Heart left ventricle (tissue), 16 donors: ENCODE results near the gene GAK. TPM values are rescaled to one million over a fixed set of nuclear protein-coding genes. Genes with fewer than 3 reads are reported as not detected.

ENCODE experiments used
- ATAC-seq, 4 donors: fragments of 200-7000 bp; cut with Tn5 transposase; one replicate each; pipeline ENCODE4 v1.9.1; 2020 to 2022; ENCODE audit warnings: moderate library complexity in 4 of 4, mild to moderate bottlenecking in 3 of 4, moderate number of reproducible peaks in 1 of 4
- DNase-seq, 5 donors: peaks; one replicate each; pipeline ENCODE4 v3.0.0-alpha.2; 2020
- H3K27ac ChIP-seq, 12 donors: fragments of 200-600 bp; sonication (generic) in 4 of 12; one replicate each; pipeline versions ENCODE4 v1.5.0 to v1.8.0; 2016 to 2022; ENCODE audit warnings: mild to moderate bottlenecking in 2 of 12
- H3K27me3 ChIP-seq, 9 donors: fragments of 200-600 bp; sonication (generic) in 2 of 9; one replicate each; pipeline versions ENCODE4 v1.5.1 to v1.8.0; 2016 to 2022; ENCODE audit warnings: mild to moderate bottlenecking in 3 of 9
- H3K36me3 ChIP-seq, 9 donors: fragments of 200-600 bp; sonication (generic) in 2 of 9; one replicate each; pipeline versions ENCODE4 v1.5.0 to v1.8.0; 2018 to 2022; ENCODE audit warnings: mild to moderate bottlenecking in 2 of 9
- H3K4me1 ChIP-seq, 12 donors: fragments of 200-600 bp; sonication (generic) in 4 of 12; one replicate each; pipeline versions ENCODE4 v1.5.0 to v1.8.0; 2016 to 2022; ENCODE audit warnings: mild to moderate bottlenecking in 3 of 12
- H3K4me3 ChIP-seq, 12 donors: fragments of 200-600 bp; sonication (generic) in 4 of 12; one replicate each; pipeline versions ENCODE4 v1.5.0 to v1.8.0; 2017 to 2022; ENCODE audit warnings: mild to moderate bottlenecking in 9 of 12, moderate library complexity in 4 of 12
- H3K9me3 ChIP-seq, 12 donors: fragments of 200-600 bp; sonication (generic) in 4 of 12; one replicate each; pipeline versions ENCODE4 v1.5.0 to v1.8.0; 2016 to 2022; ENCODE audit warnings: mild to moderate bottlenecking in 1 of 12
- CTCF ChIP-seq, 12 donors: fragments of 200-600 bp; sonication (generic) in 4 of 12; IDR thresholded peaks; one replicate each; pipeline versions ENCODE4 v1.5.0 to v1.8.0; 2018 to 2022; ENCODE audit warnings: antibody characterized with exemption in 12 of 12, mild to moderate bottlenecking in 5 of 12
- POLR2A ChIP-seq, 2 donors: fragments of 450-650 bp; IDR thresholded peaks; one replicate each; pipeline ENCODE4 v1.6.1; 2017; ENCODE audit warnings: antibody characterized with exemption in 2 of 2, mild to moderate bottlenecking in 2 of 2, moderate library complexity in 2 of 2
- WGBS, 4 donors: extraction: QIAGEN DNeasy Blood & Tissue Kit in 2 of 4; methylation state at CpG; one replicate each; pipeline versions ENCODE4 v1.1.5 to v1.1.7; 2013 to 2018; 5-methylcytosine and 5-hydroxymethylcytosine counted together
- intact Hi-C, 10 donors: fragments of 100-400 bp; cut with DNase I; formaldehyde crosslinking; loops; one replicate each; pipeline versions ENCODE4 v1.11.1 to v1.14.2; 2022
- polyA plus RNA-seq, 2 donors: library from polyadenylated mRNA; stranded (reverse); fragments of 200-250 nt; gene quantifications; one replicate each; pipeline ENCODE4 v1.2.3, GENCODE V29; 2013
- total RNA-seq, 9 donors: library from RNA; depleted of rRNA in 2 of 9; stranded (reverse); fragments of >200 nt in 2 of 9; fragmentation: NEBNext Ultra II Directional in 3 of 9; extraction: Animal tissue kit (Norgen Biotek cat#: 25700) in 3 of 9; gene quantifications; one replicate each; pipeline versions ENCODE4 v1.1.0 to v1.2.4, GENCODE V29; 2016 to 2023
- donor health status: ischemic (EF 13 %, LVEDD 7.1; RV severe dilation, severe dysfunction).
- donor health status: healthy with polysubstance abuse.
- donor health status: DM: no; HTN: yes; CAD: no.
- donor health status: DM: no; HTN: no; CAD: no.
- donor health status: ischemic (EF 25% LVEDD 6.9; RV normal size, moderate dysfunction).
- donor health status: ischemic (EF 25% LVEDD 5.7; RV mildly dilated, moderate dysfunction).
- donor health status: healthy.
- donor health status: DM: yes; HTN: yes; CAD: no.
- donor health status: ischemic (EF 35%, LVEDD 5.7; RV mildly dilated, moderate dysfunction).
- donor health status: nonischemic (EF 11% LVEDD 7.7; RV severe dilation, severe dysfunction).
- donor health status: DM: yes; HTN: yes; CAD: no.
- donor health status: PGD.
- donor health status: ischemic (EF 29% LVEDD 5.4; RV normal size, mild dysfunction).
- donor health status: nonischemic (EF 23%, LVEDD 6.1; RV moderate dilation, normal function).

The GAK gene
- total and polyA plus RNA-seq, 11 donors: 22.8 to 55.1 (median 33.8) TPM

DNA sequence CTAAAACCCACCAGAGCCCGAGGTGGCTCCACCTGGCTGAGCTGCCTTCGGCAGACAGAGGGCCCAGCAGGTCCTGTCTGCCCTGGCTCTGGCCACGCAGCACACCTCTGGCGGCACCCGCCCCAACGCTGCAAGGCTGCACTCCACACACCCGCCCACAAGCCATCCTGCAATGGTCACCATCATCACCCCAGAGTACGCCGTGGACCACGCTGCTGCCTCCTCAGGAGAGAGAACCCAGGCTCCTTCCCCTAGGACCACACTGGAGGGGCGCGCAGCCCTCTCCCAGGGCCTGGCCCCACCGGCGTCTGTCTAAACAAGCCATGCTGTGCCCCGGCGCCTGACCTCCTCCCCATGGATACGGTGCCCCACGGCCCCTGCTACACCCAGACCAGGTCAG, 66.5 kb downstream of the GAK start:
- Histone ChIP-seq H3K36me3 (peaks cover 0 to 95% (median 87%) of the 10 kb centered on the region in 9 donors), H3K9me3 (peaks cover 0 to 5% (median 0%) of the 10 kb centered on the region in 12 donors), H3K4me3 (no peak overlapping the region), H3K4me1 (no peaks in the 10 kb centered on the region), H3K27ac (no peak overlapping the region), H3K27me3 (no peaks in the 10 kb centered on the region)
- peak in 2 of 4 donors; percentile 10 to 23 for ATAC-seq
- intact Hi-C loops: no loop called here
- DNase-seq: peak in 1 of 5 donors; percentile 59
- TF ChIP-seq CTCF (IDR thresholded peaks at IDR 0.05): no peak
- TF ChIP-seq POLR2A (IDR thresholded peaks at IDR 0.05): no peak
- WGBS, 4 donors: 92 to 97% (median 93%) methylated on average over 12 to 18 of the region's 18 CpGs

- ATAC-seq (no peak), DNase-seq (peak in 1 of 5 donors; percentile 63)
- Histone ChIP-seq H3K27ac (no peak overlapping the region), H3K4me1 (no peaks in the 10 kb centered on the region), H3K9me3 (peaks cover 0 to 5% (median 0%) of the 10 kb centered on the region in 12 donors), H3K27me3 (no peaks in the 10 kb centered on the region), H3K4me3 (no peak overlapping the region), H3K36me3 (peaks cover 0 to 93% (median 87%) of the 10 kb centered on the region in 9 donors)
- TF ChIP-seq CTCF (IDR thresholded peaks at IDR 0.05) (no peak), POLR2A (IDR thresholded peaks at IDR 0.05) (no peak)
- intact Hi-C loops: no loop called here
- WGBS, 4 donors: 94 to 98% (median 96%) methylated on average over 7 to 11 of the region's 11 CpGs
Observed at GRCh38 chr4:865121-865465, 67.0 kb downstream of the GAK start.

DNA sequence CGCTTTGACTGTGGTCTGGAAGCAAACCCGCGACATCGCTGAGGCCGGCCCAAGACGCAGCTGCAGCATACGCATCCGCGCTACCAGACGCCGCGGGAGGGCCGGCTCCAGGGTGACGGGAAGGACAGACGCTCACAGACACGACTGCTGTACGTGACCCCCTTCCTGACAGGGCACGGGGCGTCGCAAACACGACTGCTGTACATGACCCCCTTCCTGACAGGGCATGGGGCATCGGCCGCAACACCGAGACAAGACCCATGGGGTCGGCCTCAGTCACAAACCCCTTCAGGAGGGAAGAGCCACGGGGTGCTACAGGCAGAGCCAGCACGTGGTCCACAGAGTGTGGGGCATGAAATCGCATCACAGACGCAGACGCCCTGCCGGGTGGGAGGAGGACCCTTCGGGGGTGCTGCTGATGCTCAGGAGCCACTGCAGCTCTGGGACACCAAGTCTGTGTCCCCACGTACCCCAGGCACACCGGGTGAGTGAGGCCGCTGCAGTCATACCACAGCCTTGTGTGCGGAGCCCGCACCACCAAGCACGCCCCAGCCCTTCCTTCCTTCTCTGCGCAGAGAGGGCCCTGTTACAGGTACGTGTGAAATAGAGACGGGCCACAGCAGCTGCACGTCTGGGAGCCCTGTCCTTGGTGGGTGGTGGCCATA, 67.5 kb downstream of the GAK start:
- no peak overlapping the region for H3K4me3 ChIP-seq
- H3K9me3 ChIP-seq: peaks cover 0 to 5% (median 0%) of the 10 kb centered on the region in 12 donors
- H3K27me3 ChIP-seq: no peaks in the 10 kb centered on the region
- no peaks in the 10 kb centered on the region for H3K4me1 ChIP-seq
- peaks cover 0 to 94% (median 90%) of the 10 kb centered on the region in 9 donors for H3K36me3 ChIP-seq
- DNase-seq: peak in 1 of 5 donors; percentile 48
- TF ChIP-seq POLR2A (IDR thresholded peaks at IDR 0.05): no peak
- no peak for TF ChIP-seq CTCF (IDR thresholded peaks at IDR 0.05)
- intact Hi-C loops: no loop called here
- H3K27ac ChIP-seq: no peak overlapping the region
- 95 to 96% (median 96%) methylated on average over 27 to 42 of the region's 42 CpGs for WGBS, 4 donors
- ATAC-seq: no peak

GRCh38 chr4:860561-860960, 71.6 kb downstream of the GAK start:
- Histone ChIP-seq H3K27me3 (no peaks in the 10 kb centered on the region), H3K4me3 (no peak overlapping the region), H3K36me3 (peaks cover 0 to 93% (median 87%) of the 10 kb centered on the region in 9 donors), H3K27ac (no peak overlapping the region), H3K4me1 (no peaks in the 10 kb centered on the region), H3K9me3 (peaks cover 0 to 5% (median 0%) of the 10 kb centered on the region in 12 donors)
- TF ChIP-seq CTCF (IDR thresholded peaks at IDR 0.05): no peak
- no peak for TF ChIP-seq POLR2A (IDR thresholded peaks at IDR 0.05)
- DNase-seq (peak in 1 of 5 donors; percentile 14), ATAC-seq (no peak)
- intact Hi-C loops: no loop called here
- WGBS, 4 donors: 91 to 97% (median 96%) methylated on average over 13 to 21 of the region's 21 CpGs
